Glutamatergic neuron (in vitro differentiated cells): ENCODE data around the gene PTPN23. TPM values are rescaled to one million over a fixed set of nuclear protein-coding genes. Genes with fewer than 3 reads are reported as not detected.

Source experiments
- DNase-seq: peaks from one replicate; pipeline ENCODE4 v3.0.0; 2022
- H3K27ac Mint-ChIP-seq: one replicate; pipeline ENCODE4 v1.8.0; 2020; ENCODE audit warnings: mild to moderate bottlenecking, mixed read lengths, inconsistent platforms; ENCODE audit not compliant: unreplicated experiment
- H3K27me3 Mint-ChIP-seq: one replicate; pipeline ENCODE4 v1.8.0; 2020; ENCODE audit warnings: mild to moderate bottlenecking, moderate library complexity, mixed read lengths, inconsistent platforms; ENCODE audit not compliant: unreplicated experiment
- H3K36me3 Mint-ChIP-seq: one replicate; pipeline ENCODE4 v1.8.0; 2020; ENCODE audit warnings: mild to moderate bottlenecking, mixed read lengths, inconsistent platforms; ENCODE audit not compliant: unreplicated experiment
- H3K4me1 Mint-ChIP-seq: one replicate; pipeline ENCODE4 v1.8.0; 2020; ENCODE audit warnings: mild to moderate bottlenecking, low read depth, mixed read lengths, inconsistent platforms; ENCODE audit not compliant: unreplicated experiment
- H3K4me3 Mint-ChIP-seq: one replicate; pipeline ENCODE4 v1.8.0; 2020; ENCODE audit warnings: mild to moderate bottlenecking, mixed read lengths, inconsistent platforms; ENCODE audit not compliant: unreplicated experiment
- H3K9me3 Mint-ChIP-seq: one replicate; pipeline ENCODE4 v1.8.0; 2020; ENCODE audit warnings: mild to moderate bottlenecking, moderate library complexity, mixed read lengths, inconsistent platforms; ENCODE audit not compliant: unreplicated experiment
- CTCF ChIP-seq: fragments of 200-600 bp; sonication (generic); IDR thresholded peaks from one replicate; pipeline ENCODE4 v1.5.0; 2021; ENCODE audit not compliant: partially characterized antibody, unreplicated experiment
- total RNA-seq: library from RNA; stranded (reverse); fragmentation: NEBNext Ultra II Directional; extraction: Animal tissue kit (Norgen Biotek cat#: 25700); gene quantifications from one replicate; pipeline ENCODE4 v1.2.1, GENCODE V29; 2021; ENCODE audit not compliant: unreplicated experiment

Gene PTPN23
- total RNA-seq, 1 donor from 2014 or later: 71.0 TPM

GRCh38 chr3:47399016-47399415 is 18.2 kb downstream of the PTPN23 start:
- Mint-ChIP-seq H3K36me3 (no peaks in the 10 kb centered on the region), H3K27ac (peak overlapping the region; percentile 77), H3K4me3 (no peak overlapping the region)

GRCh38 chr3:47399531-47400270 is 18.9 kb downstream of the PTPN23 start:
- no peak for DNase-seq
- TF ChIP-seq CTCF: no peak
- H3K36me3 Mint-ChIP-seq: no peaks in the 10 kb centered on the region
- H3K4me1 Mint-ChIP-seq: peaks cover 29% of the 10 kb centered on the region
- peaks cover 5% of the 10 kb centered on the region for H3K27me3 Mint-ChIP-seq
- peak overlapping the region; percentile 77 for H3K27ac Mint-ChIP-seq
- no peak overlapping the region for H3K4me3 Mint-ChIP-seq
- H3K9me3 Mint-ChIP-seq: peaks cover 4% of the 10 kb centered on the region

More at GRCh38 chr3:47399016-47399415, 18.2 kb downstream of the PTPN23 start:
- DNase-seq: no peak
- Mint-ChIP-seq H3K27me3 (peaks cover 12% of the 10 kb centered on the region), H3K9me3 (peaks cover 7% of the 10 kb centered on the region), H3K4me1 (peaks cover 36% of the 10 kb centered on the region)
- TF ChIP-seq CTCF: no peak

GRCh38 chr3:47404431-47404876 is 23.6 kb downstream of the PTPN23 start:
- H3K9me3 Mint-ChIP-seq: peaks cover 1% of the 10 kb centered on the region
- H3K4me3 Mint-ChIP-seq: no peak overlapping the region
- H3K4me1 Mint-ChIP-seq: peaks cover 9% of the 10 kb centered on the region
- no peaks in the 10 kb centered on the region for H3K36me3 Mint-ChIP-seq
- H3K27ac Mint-ChIP-seq: no peak overlapping the region
- no peak for TF ChIP-seq CTCF
- no peak for DNase-seq
- H3K27me3 Mint-ChIP-seq: peaks cover 2% of the 10 kb centered on the region

- H3K27ac Mint-ChIP-seq: no peak overlapping the region
- H3K4me1 Mint-ChIP-seq: peaks cover 8% of the 10 kb centered on the region
- H3K9me3 Mint-ChIP-seq: peaks cover 1% of the 10 kb centered on the region
- H3K36me3 Mint-ChIP-seq: no peaks in the 10 kb centered on the region
- H3K27me3 Mint-ChIP-seq: peaks cover 2% of the 10 kb centered on the region
- H3K4me3 Mint-ChIP-seq: no peak overlapping the region
- no peak for DNase-seq
- TF ChIP-seq CTCF: no peak
Observed at GRCh38 chr3:47404955-47405790, 24.4 kb downstream of the PTPN23 start.
